K562 (cell line): ENCODE data around the gene PAQR6. TPM values are rescaled to one million over a fixed set of nuclear protein-coding genes. Genes with fewer than 3 reads are reported as not detected.

ENCODE experiments used
- ATF7 ChIP-seq: fragments of 450-650 bp; IDR thresholded peaks from 2 replicates; pipeline ENCODE4 v1.7.1; 2014; ENCODE audit warnings: mild to moderate bottlenecking, moderate library complexity
- BCLAF1 ChIP-seq, 2 experiments: fragments of 450-650 bp in 1 of 2; IDR thresholded peaks; 2 replicates each; pipeline ENCODE4 v1.6.1; 2011 to 2017; ENCODE audit warnings: low read depth in 2 of 2, antibody characterized with exemption in 1 of 2, borderline replicate concordance in 1 of 2, low read length in 1 of 2, mild to moderate bottlenecking in 1 of 2, mixed read lengths in 1 of 2; ENCODE audit not compliant: control insufficient read depth in 1 of 2
- BRD4 ChIP-seq: fragments of 200-600 bp; sonication (generic); IDR thresholded peaks from 2 replicates; pipeline ENCODE4 v1.6.1; 2017; ENCODE audit warnings: inconsistent platforms
- CHD2 ChIP-seq: IDR thresholded peaks from 2 replicates; pipeline ENCODE4 v1.6.1; 2011; ENCODE audit warnings: low read depth, low read length
- EGR1 ChIP-seq: fragments of 450-650 bp; conservative IDR thresholded peaks from 2 replicates; pipeline ENCODE4 v1.6.1; 2017; ENCODE audit warnings: mild to moderate bottlenecking
- EP300 ChIP-seq: IDR thresholded peaks from 2 replicates; pipeline ENCODE4 v1.6.1; 2012; ENCODE audit warnings: low read length, improper control_type of control experiment
- FOSL1 ChIP-seq: fragments of 200-800 bp; sonication (Bioruptor generic); conservative IDR thresholded peaks from 2 replicates; pipeline ENCODE4 v1.6.1; 2016; ENCODE audit warnings: missing genetic modification characterization, missing compliant biosample characterization
- FOXA3 ChIP-seq, 2 experiments: fragments of 450-650 bp in 1 of 2; sonication (generic) in 1 of 2; formaldehyde crosslinking; IDR thresholded peaks in 1 of 2; conservative IDR thresholded peaks in 1 of 2; 2 replicates each; pipeline versions ENCODE4 v1.4.0 to v1.8.0; 2020 to 2022; ENCODE audit warnings: mild to moderate bottlenecking in 2 of 2, missing genetic modification reagents in 1 of 2
- GTF2F1 ChIP-seq: IDR thresholded peaks from 2 replicates; pipeline ENCODE4 v1.6.1; 2011; ENCODE audit warnings: low read depth, low read length, improper control_type of control experiment
- IRF1 ChIP-seq: sonication (generic); formaldehyde crosslinking; IDR thresholded peaks from 2 replicates; pipeline ENCODE4 v1.8.0; 2022; ENCODE audit warnings: missing genetic modification reagents, mild to moderate bottlenecking, borderline replicate concordance
- KAT7 ChIP-seq: sonication (generic); formaldehyde crosslinking; IDR thresholded peaks from 2 replicates; pipeline ENCODE4 v1.8.0; 2022; ENCODE audit warnings: missing genetic modification reagents, mild to moderate bottlenecking, borderline replicate concordance
- L3MBTL2 ChIP-seq: fragments of 450-650 bp; IDR thresholded peaks from 2 replicates; pipeline ENCODE4 v1.6.1; 2016; ENCODE audit warnings: mild to moderate bottlenecking, moderate library complexity
- MNT ChIP-seq, 2 experiments: fragments of 450-650 bp; conservative IDR thresholded peaks; 2 replicates each; pipeline ENCODE4 v1.6.1; 2017; ENCODE audit warnings: mild to moderate bottlenecking in 2 of 2, moderate library complexity in 2 of 2
- MTA3 ChIP-seq: fragments of 450-650 bp; formaldehyde crosslinking; IDR thresholded peaks from 2 replicates; pipeline ENCODE4 v1.6.1; 2017; ENCODE audit warnings: mild to moderate bottlenecking, borderline replicate concordance
- MXD1 ChIP-seq: fragments of 250-450 bp; sonication (Bioruptor Pico); IDR thresholded peaks from 2 replicates; pipeline ENCODE4 v1.8.0; 2021; ENCODE audit warnings: borderline replicate concordance, mild to moderate bottlenecking, moderate library complexity; ENCODE audit not compliant: poor library complexity, severe bottlenecking
- NFYB ChIP-seq: IDR thresholded peaks from 2 replicates; pipeline ENCODE4 v1.6.1; 2011; ENCODE audit warnings: mild to moderate bottlenecking, moderate library complexity; ENCODE audit not compliant: insufficient read length; ENCODE audit errors: extremely low read depth
- NRF1 ChIP-seq, 2 experiments: fragments of 450-650 bp; IDR thresholded peaks in 1 of 2; conservative IDR thresholded peaks in 1 of 2; 2 replicates each; pipeline ENCODE4 v1.6.1; 2014; ENCODE audit warnings: mild to moderate bottlenecking in 2 of 2
- PHB ChIP-seq: fragments of 250-450 bp; sonication (Bioruptor Pico); IDR thresholded peaks from 2 replicates; pipeline ENCODE4 v1.5.0; 2021
- SMC3 ChIP-seq: conservative IDR thresholded peaks from 2 replicates; pipeline ENCODE4 v1.6.1; 2011; ENCODE audit warnings: low read depth, low read length, improper control_type of control experiment; ENCODE audit not compliant: insufficient read depth
- TARDBP ChIP-seq: fragments of 450-650 bp; IDR thresholded peaks from 2 replicates; pipeline ENCODE4 v1.6.1; 2016
- TEAD4 ChIP-seq, 2 experiments: sonication (generic) in 1 of 2; formaldehyde crosslinking in 1 of 2; IDR thresholded peaks; 2 replicates each; pipeline versions ENCODE4 v1.6.1 to v1.8.0; 2012 to 2022; ENCODE audit warnings: borderline replicate concordance in 1 of 2, inconsistent platforms in 1 of 2, low read length in 1 of 2, mild to moderate bottlenecking in 1 of 2, missing genetic modification reagents in 1 of 2
- ZKSCAN8 ChIP-seq: fragments of 200-800 bp; sonication (Bioruptor generic); IDR thresholded peaks from 2 replicates; pipeline ENCODE4 v1.6.1; 2016; ENCODE audit warnings: missing genetic modification characterization, missing compliant biosample characterization
- ZNF384 ChIP-seq: IDR thresholded peaks from 2 replicates; pipeline ENCODE4 v1.6.1; 2012; ENCODE audit warnings: low read depth, low read length, improper control_type of control experiment
- polyA plus RNA-seq, 8 experiments: library from polyadenylated mRNA; depleted of rRNA in 4 of 8; stranded (reverse) in 5 of 8; unstranded in 3 of 8; fragments of >200 nt; fragmentation: Nextera tagmentation in 2 of 8; fragmentation: Illumina TruSeq in 1 of 8; extraction: Ambion mirVana in 2 of 8; extraction: Trizol in 1 of 8; gene quantifications; 2 replicates each; pipeline versions ENCODE4 v1.2.1 to v1.2.3, GENCODE V29; 2011 to 2014; ENCODE audit warnings: inconsistent platforms in 1 of 8, missing spikeins in 1 of 8
- total RNA-seq, 7 experiments: library from RNA; depleted of rRNA in 6 of 7; stranded (reverse); fragments of >200 nt in 6 of 7; fragmentation: Illumina TruSeq in 2 of 7; extraction: Trizol in 2 of 7; gene quantifications; 2 replicates each; pipeline versions ENCODE4 v1.2.1 to v1.2.3, GENCODE V29; 2011 to 2021; ENCODE audit warnings: low replicate concordance in 1 of 7

PAQR6 gene
- total and polyA plus RNA-seq, 9 of the 15 experiments (the other 6 are each of a cell fraction or from before 2014, with no cell fraction given): 0.07 to 1.8 (median 0.62) TPM

- TF ChIP-seq BCLAF1 (IDR thresholded peaks at IDR 0.05; ENCODE audit: borderline replicate concordance in 1 of 2, control insufficient read depth in 1 of 2, low read depth in 2 of 2, low read length in 1 of 2) (no peak), ZKSCAN8 (CRISPR knock-in tag) (no peak), KAT7 (CRISPR knock-in tag) (no peak), GTF2F1 (no peak), ATF7 (no peak), SMC3 (no peak), IRF1 (CRISPR knock-in tag) (no peak), MXD1 (no peak), ZNF384 (peak; percentile 77), CHD2 (no peak), TARDBP (no peak), BRD4 (0 out of 2 replicates have a peak, but pooled peaks have one; percentile 41), FOSL1 (tag) (0 out of 2 replicates have a peak, but pooled peaks have one; percentile 19), MNT (conservative IDR thresholded peaks at IDR 0.05) (peak in 1 of 2 experiments; percentile 55; a peak in 2 of 4 replicates), EGR1 (no peak), FOXA3 (CRISPR knock-in tag; conservative IDR thresholded peaks at IDR 0.05 in 1 of 2, IDR thresholded peaks at IDR 0.05 in 1 of 2) (no peak), NFYB (no peak), PHB (CRISPR knock-in tag) (no peak), MTA3 (no peak), L3MBTL2 (peak; percentile 73), EP300 (0 out of 2 replicates have a peak, but pooled peaks have one; percentile 3), NRF1 (conservative IDR thresholded peaks at IDR 0.05 in 1 of 2, IDR thresholded peaks at IDR 0.05 in 1 of 2) (no peak; a peak in 1 of 4 replicates), TEAD4 (IDR thresholded peaks at IDR 0.05; ENCODE audit: low read length) (no peak), TEAD4 (CRISPR knock-in tag; IDR thresholded peaks at IDR 0.05; ENCODE audit: borderline replicate concordance) (no peak)
Observed at GRCh38 chr1:156295391-156295947, 47.6 kb upstream of the PAQR6 start, which contains the start of gene GLMP (continued).
